OCI-M1 (cell line): Measurements from ENCODE around the gene MEOX1.
"Not testable (repeated sequence)": the region's sequence is repeated elsewhere in the genome, so short reads cannot be mapped to it uniquely, and the experiment has no call there.

Source experiments
- DNase-seq: peaks from one replicate; lab custom pipeline; 2025; lab: John Stamatoyannopoulos, UW

Gene MEOX1

DNA sequence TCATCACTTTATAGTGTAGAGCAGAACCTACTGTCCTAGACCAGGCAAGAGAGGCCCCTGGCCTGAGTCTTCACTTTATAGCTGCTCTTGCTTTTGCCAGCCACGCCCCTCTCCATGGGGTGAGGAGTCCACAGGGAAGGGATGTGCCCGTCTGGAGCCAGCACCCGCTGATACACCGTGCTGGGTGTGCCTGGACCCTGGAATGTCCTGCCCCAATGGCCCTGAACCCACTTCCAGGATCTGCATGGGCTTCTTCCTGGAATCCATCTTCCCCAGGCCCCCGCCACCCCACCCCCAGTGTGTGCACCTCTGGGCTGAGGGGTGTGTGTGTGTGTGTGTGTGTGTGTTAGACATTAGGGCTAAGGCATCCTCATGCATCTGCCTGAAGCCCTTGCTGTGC, 44.9 kb downstream of the MEOX1 start:
- DNase-seq, result no peak

DNA sequence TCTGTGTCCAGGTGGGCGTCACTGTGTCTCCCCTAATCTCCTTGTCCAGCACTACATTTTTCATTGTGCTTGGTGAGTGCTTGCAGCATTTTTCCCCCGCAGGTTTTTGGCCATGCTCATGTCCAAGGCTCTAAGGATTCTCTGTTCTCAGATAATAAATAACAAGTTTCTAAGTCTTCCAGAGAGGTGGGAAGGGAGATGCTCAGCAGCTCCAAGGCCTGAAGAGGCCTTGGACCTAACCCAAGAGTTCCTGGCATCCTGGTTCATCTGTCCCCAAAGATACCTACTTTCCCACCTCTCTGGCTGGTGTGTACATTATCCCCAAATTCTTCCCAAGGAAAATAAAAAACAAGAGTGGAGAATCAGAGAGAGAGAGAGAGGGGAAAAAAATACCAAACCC, 45.3 kb downstream of the MEOX1 start:
- no peak for DNase-seq

DNA sequence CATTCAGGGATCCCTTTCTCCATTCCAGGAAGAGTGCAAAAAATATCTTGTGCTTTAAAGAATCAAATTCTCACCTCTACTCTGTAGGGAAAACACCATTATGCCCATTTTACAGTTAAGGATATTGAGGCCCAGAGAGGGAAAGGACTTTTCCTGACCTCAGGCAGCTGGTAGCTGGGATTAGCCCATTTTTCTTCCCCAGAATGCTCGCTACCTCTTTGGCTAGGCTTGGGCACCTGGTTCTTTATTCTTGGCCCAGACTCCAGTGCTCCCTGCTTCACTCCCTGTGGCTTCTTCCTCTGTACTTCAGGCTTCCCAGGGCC, 45.7 kb downstream of the MEOX1 start:
- DNase-seq, result no peak

DNA sequence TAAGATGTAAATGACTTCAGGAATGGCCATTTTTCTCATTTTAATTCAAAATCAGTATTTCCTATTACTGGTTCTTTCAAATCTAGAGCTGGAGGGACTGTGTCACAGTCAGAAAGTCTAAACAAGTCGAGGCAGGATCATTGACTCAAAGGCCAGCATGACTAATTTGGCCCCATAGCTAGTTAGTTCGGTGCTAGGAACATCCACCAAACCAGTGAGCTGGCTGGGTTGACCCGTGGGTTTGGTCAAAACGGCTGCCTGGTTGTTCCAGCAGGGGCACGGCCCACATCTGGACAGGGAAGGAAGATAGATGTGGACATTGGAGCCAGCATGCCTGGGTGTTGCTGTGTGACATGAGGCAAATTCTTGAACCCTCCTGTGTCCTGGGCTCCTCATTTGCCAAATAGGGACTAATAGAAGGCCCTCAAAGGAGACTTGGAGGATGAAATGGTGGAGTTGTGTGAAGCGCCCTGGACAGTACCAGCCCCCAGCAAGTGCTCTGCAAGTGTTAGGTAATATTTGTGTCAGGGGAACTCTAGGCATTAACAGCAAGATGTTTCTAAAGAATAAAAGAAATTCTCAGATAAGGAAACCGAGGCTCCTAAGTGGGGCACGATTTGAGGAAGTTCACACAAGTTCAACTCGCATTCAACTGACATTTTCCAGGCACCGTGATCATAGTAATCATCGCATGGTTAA, 46.2 kb downstream of the MEOX1 start:
- DNase-seq, result peak; percentile 80

DNA sequence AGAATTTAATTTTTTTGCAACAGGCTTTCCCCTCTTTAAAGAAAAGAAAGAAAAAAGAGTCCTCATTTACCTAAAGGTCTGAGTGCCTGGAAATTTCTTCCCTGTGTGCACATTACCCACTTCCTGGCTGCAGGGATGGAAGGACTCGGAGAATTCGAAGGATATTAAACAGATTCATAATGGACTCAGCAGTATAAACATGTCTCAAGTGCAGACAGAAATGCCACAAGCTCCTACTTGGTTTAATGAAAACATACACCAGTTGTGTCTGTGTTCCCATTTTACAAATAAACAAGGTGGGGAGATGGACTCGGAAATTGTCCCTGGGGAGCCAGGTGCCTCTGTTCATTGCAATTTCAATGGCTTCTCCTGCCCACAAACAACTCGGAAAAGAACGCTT, 47.2 kb downstream of the MEOX1 start:
- DNase-seq, result no peak

DNA sequence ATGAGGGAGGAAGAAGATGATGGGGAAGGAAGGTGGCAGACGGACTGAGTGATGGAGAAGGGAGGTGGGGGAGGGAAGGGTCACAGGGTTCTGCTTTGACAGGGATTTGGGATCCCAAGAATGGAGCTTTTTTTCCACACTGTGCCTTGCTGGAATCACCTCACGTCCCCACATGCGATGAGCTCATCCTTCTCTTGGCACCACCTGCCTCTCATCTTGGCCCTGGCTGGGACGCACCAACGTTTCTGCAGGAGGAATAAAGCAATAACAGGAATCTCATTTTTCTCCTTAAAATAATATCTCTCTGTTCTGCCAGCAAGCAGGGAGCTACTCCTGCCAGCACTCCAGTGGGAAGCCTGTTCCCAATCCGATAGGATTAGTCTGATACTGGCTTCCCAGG, 47.8 kb downstream of the MEOX1 start:
- DNase-seq, result no peak

DNA sequence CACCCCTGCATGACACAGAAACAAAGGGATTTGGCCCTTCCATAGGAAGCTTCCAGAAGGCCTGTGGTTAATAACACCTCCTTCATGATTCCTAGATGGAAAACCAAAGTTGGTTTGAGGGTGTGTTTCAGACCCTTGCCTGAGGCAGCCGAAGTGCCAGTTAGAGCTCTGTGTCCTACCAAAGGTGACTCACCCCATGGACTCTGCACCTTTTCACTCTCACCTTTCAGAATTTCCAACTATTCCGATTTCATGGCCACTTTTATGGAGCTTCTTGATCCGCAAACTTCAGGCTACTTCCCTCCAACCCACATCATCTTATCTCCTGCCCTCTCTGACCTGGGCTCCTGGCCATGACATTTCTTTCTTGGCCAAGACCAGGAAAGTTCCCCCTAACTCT, 49.2 kb downstream of the MEOX1 start:
- no peak for DNase-seq

GRCh38 chr17:43611230-43611969, 50.3 kb downstream of the MEOX1 start:
- peak; percentile 42 for DNase-seq

- DNase-seq, result no peak
These were observed 51.9 kb downstream of the MEOX1 start for GRCh38 chr17:43609613-43610385.

- no peak for DNase-seq
These were observed 53.4 kb downstream of the MEOX1 start for GRCh38 chr17:43608313-43608712.

DNA sequence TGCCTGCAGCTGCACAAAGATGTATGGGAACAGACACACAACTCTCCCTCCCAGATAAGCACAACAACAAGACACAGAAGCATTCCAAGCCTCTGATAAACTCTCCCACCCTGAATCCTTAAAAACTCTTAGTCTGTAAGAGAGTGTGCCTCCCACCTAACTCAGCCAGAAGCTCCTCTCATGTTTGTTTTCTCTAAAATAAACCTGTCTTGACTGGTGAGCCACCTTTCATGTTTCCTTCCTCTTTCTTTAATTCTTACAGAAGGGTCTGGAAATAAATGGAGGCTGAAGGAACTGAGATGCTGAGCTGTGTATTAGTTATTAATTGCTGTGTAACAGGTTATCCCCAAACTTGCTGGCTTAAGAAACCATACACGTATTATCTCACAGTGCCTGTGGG, 57.2 kb downstream of the MEOX1 start:
- no peak for DNase-seq

- DNase-seq, result no peak
These were observed 58.4 kb downstream of the MEOX1 start for GRCh38 chr17:43603321-43603720.

GRCh38 chr17:43602556-43602955, 59.2 kb downstream of the MEOX1 start:
- DNase-seq, result not testable (repeated sequence)

DNA sequence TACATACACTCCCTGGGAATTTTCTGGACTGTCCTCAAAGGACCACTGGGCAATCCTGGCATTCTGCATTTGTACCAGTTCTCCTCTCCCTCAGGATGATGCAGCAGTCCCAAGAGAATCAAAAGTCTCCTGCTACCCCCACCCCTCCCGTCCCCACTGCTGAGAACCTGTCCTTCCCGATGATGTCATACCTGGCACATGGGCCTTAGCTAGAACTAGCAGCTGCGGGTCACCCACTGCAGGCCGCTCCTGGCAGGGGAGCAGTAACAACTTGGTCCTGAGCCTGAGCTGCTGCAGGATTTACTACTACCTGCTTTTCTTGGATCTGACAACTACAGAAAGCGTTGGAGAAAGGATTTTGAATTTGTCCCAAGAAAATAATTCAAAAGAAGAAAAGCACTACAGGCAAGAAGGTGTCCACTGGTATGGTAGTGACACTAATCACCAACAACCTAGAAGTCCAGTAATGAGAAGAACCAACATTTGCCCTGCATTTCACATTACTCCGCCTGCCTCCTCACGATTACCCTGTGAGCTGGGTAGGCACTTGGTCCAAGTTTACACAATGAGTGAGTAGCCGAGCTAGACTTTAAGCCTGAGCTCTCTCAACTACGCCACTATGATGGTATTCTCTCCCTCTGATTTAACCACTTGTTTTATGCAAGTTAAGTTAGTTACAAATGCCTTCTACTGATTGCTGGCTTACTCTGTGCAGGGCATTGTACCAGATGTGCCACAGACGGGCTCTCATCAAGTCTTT, 60.3 kb downstream of the MEOX1 start:
- DNase-seq, result no peak

DNA sequence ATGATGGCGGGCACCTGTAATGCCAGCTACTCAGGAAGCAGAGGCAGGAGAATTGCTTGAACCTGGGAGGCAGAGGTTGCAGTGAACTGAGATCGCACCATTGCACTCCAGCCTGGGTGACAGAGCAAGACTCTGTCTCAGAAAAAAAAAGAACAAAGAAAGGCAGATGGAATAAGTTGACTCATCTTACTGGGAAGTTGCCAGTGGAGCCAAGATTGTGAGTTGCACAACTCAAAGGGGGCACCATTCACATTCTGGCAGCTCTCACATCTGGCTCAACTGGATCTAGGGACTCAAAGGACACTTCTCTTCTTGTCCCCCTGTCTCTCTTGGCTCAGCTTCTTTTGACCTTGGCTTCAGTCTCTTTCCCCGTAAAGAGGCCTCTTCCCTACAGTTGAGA, 61.9 kb downstream of the MEOX1 start:
- DNase-seq, result peak; percentile 53

GRCh38 chr17:43599046-43599395, 62.7 kb downstream of the MEOX1 start:
- DNase-seq, result no peak

GRCh38 chr17:43598357-43599045, 63.2 kb downstream of the MEOX1 start:
- no peak for DNase-seq

DNA sequence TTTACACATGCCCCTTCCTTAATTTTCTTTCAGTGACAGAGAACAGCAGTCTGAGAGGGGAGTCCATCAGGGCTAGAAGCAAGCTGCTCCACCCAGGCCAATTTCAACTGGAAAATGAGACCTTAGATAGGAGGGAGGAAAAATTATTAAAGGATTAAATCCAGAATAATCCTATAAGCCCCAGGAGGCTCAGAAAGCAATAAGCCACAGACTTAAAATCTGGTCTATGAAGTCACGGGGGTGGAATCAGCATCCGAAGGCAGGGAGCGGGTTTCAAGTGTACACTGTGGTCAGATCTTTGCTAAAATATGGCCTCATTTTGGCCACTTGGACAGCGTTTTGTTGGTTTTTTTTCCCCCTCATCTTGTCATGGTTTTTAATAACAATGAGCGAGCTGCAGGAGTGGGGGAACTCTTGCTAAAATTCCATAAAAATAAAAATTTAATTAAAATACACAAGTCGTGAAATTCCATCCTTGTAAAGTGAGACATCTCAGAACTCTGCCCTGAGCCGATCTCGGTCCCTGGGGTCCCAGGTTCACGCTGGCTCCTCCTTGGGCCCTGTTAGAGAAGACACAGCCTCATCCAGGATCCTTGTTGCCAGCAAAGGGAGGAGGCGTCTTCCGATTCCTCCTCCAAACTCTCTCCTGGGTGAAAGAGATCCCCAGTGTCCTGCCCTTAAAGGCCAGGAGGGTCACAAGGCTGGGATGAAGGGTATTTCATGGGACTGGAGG, 63.9 kb downstream of the MEOX1 start:
- no peak for DNase-seq

GRCh38 chr17:43595466-43595865, 66.3 kb downstream of the MEOX1 start:
- no peak for DNase-seq

GRCh38 chr17:43591779-43592562, 69.8 kb downstream of the MEOX1 start:
- no peak for DNase-seq
